Measurements from ENCODE around the gene COL2A1.

DNA sequence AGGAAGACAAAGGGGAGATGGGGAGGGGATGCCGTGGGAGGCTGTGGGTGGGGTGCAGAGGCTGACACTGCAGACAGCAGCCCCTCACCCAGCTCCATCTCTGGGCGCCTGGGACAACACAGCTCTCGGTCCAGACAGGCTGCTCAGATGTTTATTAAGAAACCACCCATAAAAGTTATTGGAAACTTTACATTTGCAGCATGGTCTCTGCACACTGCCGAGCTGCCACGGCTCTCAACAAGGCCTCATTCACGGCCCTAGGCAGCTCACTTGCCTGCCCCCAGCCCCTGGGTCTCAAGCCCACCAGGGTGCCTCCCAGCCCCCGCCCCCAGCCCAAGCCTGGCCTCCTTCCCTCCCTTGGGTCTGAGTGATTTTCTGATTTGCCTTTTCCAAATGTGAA is 21.0 kb upstream of the COL2A1 start:
- TF ChIP-seq POLR2A (IDR thresholded peaks at IDR 0.05) (no peak), CTCF (IDR thresholded peaks at IDR 0.05) (no peak)
